SU-DHL-6 (cell line): ENCODE results near the gene DPEP1.

Experiments used
- H2AFZ ChIP-seq: fragments of 200-600 bp; sonication (generic); 2 replicates; pipeline ENCODE4 v1.6.1; 2014; ENCODE audit warnings: low read depth, mild to moderate bottlenecking, moderate library complexity, mixed read lengths, antibody characterized with exemption, low read length; ENCODE audit not compliant: severe bottlenecking
- H3F3A ChIP-seq: fragments of 200-600 bp; shearing (Covaris generic); 2 replicates; pipeline ENCODE4 v1.6.0; 2016; ENCODE audit warnings: antibody characterized with exemption, mild to moderate bottlenecking; ENCODE audit not compliant: insufficient read depth
- H3K27ac ChIP-seq: fragments of 200-600 bp; sonication (generic); 2 replicates; pipeline ENCODE4 v1.5.1; 2016; ENCODE audit warnings: low read depth, mild to moderate bottlenecking, low read length, moderate library complexity, mixed read lengths
- H3K27me3 ChIP-seq: fragments of 200-600 bp; sonication (generic), shearing (Covaris generic); 2 replicates; pipeline ENCODE4 v1.6.0; 2014; ENCODE audit warnings: mild to moderate bottlenecking, low read length
- H3K36me3 ChIP-seq: fragments of 200-600 bp; sonication (generic); 2 replicates; pipeline ENCODE4 v1.6.1; 2014; ENCODE audit warnings: mild to moderate bottlenecking, low read length, mixed read lengths
- H3K4me2 ChIP-seq: fragments of 300-600, 200-600 bp; shearing (Covaris generic), sonication (generic); 2 replicates; pipeline ENCODE4 v1.6.0; 2014; ENCODE audit warnings: low read length, low read depth, mild to moderate bottlenecking; ENCODE audit not compliant: poor library complexity, severe bottlenecking
- H3K4me3 ChIP-seq: fragments of 200-600 bp; sonication (generic); 2 replicates; pipeline ENCODE4 v1.5.1; 2014; ENCODE audit warnings: antibody characterized with exemption, low read length, mild to moderate bottlenecking, mixed read lengths; ENCODE audit not compliant: insufficient read depth, poor library complexity, severe bottlenecking
- H3K79me2 ChIP-seq: fragments of 200-600 bp; sonication (generic); 2 replicates; pipeline ENCODE4 v1.6.1; 2014; ENCODE audit warnings: mild to moderate bottlenecking, low read length, moderate library complexity; ENCODE audit not compliant: insufficient read depth
- H3K9ac ChIP-seq: fragments of 200-600 bp; sonication (generic); 2 replicates; pipeline ENCODE4 v1.7.0; 2014; ENCODE audit warnings: mild to moderate bottlenecking, low read length
- H3K9me2 ChIP-seq: fragments of 200-600 bp; sonication (generic); replicated peaks from 2 replicates; pipeline ENCODE4 v1.6.1; 2014; ENCODE audit warnings: low read length; ENCODE audit not compliant: insufficient read depth
- H3K9me3 ChIP-seq: fragments of 200-600 bp; sonication (generic); 2 replicates; pipeline ENCODE4 v1.6.1; 2014; ENCODE audit warnings: low read length, mixed read lengths; ENCODE audit not compliant: insufficient read depth
- H4K20me1 ChIP-seq: fragments of 200-600 bp; sonication (generic); 2 replicates; pipeline ENCODE4 v1.6.1; 2014; ENCODE audit warnings: low read depth, mild to moderate bottlenecking, antibody characterized with exemption, low read length, moderate library complexity, mixed read lengths
- EZH2phosphoT487 ChIP-seq: fragments of 200-600 bp; sonication (generic), shearing (Covaris generic); conservative IDR thresholded peaks from 2 replicates; pipeline ENCODE4 v1.6.1; 2018; ENCODE audit warnings: mild to moderate bottlenecking, antibody characterized with exemption, low read length, moderate library complexity, mixed read lengths
- TF ChIP-seq, protein P1 (sequence below): fragments of 200-600 bp; sonication (generic); IDR thresholded peaks from one replicate; pipeline ENCODE4 v1.5.1; 2017; ENCODE audit warnings: antibody characterized with exemption, mild to moderate bottlenecking, low read length, moderate library complexity; ENCODE audit not compliant: insufficient read depth, poor library complexity, severe bottlenecking

Gene DPEP1

DNA sequence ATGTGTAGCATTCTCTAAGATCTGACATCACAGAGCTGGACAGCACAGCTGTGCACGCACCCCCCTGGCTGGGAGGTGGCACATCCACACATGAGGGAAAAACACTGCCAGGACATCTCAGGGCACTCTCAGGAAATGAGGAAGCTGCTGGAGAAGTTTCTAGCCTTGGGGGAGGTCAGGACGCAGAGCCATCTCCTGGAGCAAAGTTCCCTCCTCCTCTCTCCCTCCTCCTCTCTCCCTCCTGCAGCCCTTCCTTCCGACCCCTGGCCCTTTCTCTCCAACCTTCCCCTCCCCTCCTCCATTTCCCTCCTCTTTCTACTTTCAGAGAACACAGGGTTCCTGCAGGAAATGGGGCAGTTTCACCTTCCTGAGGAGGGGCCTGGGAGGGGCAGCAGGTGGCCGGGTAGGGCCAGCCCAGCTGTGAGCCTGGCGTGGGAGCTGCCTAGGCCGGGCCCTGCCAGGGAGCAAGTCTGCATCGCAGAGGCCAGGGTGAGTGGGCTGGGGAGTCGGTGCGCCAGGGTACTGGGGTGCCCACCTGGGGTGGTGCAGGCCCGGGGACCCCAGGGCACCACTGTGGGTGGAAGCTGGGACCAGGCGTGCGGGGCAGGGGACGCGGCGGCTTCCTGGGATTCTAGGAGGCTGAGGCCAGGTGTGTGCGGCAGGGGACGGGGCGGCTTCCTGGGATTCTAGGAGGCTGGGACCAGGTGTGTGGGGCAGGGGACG, at the start of gene DPEP1:
Gene DPEP1 (plus strand): TSS at position 412 of the 723 bp plus-strand sequence. CDS start 16,769 bp downstream, outside the sequence.
- H4K20me1 ChIP-seq, result no peaks in the 10 kb centered on the region
- H3K9me3 ChIP-seq, result no peaks in the 10 kb centered on the region
- H3K27me3 ChIP-seq, result no peaks in the 10 kb centered on the region
- TF ChIP-seq, protein P1, sequence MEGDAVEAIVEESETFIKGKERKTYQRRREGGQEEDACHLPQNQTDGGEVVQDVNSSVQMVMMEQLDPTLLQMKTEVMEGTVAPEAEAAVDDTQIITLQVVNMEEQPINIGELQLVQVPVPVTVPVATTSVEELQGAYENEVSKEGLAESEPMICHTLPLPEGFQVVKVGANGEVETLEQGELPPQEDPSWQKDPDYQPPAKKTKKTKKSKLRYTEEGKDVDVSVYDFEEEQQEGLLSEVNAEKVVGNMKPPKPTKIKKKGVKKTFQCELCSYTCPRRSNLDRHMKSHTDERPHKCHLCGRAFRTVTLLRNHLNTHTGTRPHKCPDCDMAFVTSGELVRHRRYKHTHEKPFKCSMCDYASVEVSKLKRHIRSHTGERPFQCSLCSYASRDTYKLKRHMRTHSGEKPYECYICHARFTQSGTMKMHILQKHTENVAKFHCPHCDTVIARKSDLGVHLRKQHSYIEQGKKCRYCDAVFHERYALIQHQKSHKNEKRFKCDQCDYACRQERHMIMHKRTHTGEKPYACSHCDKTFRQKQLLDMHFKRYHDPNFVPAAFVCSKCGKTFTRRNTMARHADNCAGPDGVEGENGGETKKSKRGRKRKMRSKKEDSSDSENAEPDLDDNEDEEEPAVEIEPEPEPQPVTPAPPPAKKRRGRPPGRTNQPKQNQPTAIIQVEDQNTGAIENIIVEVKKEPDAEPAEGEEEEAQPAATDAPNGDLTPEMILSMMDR, result no peak
- no peak for TF ChIP-seq EZH2phosphoT487
- no peak within 1 kb of the TSS for H3K4me2 ChIP-seq
- no peaks in the 10 kb centered on the region for H3K36me3 ChIP-seq
- H3K4me3 ChIP-seq, result no peak within 1 kb of the TSS
- no peak within 1 kb of the TSS for H3K9ac ChIP-seq
- no peaks in the 10 kb centered on the region for H3K79me2 ChIP-seq
- H2AFZ ChIP-seq, result no peak within 1 kb of the TSS
- H3K9me2 ChIP-seq, result no peaks in the 10 kb centered on the region
- H3F3A ChIP-seq, result no peaks in the 10 kb centered on the region
- H3K27ac ChIP-seq, result no peak within 1 kb of the TSS

DNA sequence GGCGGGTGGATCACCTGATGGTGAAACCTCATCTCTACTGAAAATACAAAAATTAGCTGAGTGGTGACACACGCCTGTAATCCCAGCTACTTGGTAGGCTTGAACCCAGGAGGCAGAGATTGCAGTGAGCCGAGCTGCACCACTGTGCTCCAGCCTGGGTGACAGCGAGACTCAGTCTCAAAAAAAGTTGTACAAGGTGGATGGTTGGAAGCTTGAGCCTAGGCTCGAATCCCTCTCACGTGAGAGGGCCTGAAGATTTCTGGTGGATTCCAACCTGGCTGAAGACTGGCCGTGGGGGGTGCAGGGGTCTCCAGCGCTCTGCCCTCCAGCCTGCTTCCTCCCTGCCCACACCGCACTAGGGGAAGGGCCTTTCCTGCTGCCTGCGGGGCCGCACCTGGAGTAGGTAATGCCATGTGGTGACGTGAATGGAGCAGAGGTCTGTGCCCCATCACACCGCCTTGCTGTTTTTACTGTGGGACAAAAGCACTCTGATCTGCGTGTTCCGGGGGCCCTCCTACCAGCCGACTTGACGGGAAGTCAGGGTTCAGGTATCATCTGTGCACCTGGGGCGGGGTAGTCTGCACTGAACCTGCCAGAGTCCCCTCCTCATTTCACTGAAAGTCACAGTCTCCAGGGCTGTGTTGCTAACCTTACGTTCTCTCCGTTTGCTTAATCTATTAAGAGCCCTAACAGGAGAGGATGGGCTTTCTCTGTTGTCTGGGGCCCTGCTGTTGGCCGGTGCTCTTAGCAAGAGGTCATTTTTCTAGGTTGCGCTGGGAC, 48.8 kb upstream of the DPEP1 start:
- Histone ChIP-seq H3K27me3 (no peaks in the 10 kb centered on the region), H3K27ac (peak overlapping the region; percentile 27; the same call in 1 of the 2 replicates), H3K9me3 (no peaks in the 10 kb centered on the region), H3K4me2 (peak overlapping the region; percentile 62), H3F3A (peaks cover 67% of the 10 kb centered on the region), H3K36me3 (peaks cover 31% of the 10 kb centered on the region), H3K79me2 (peaks cover 21% of the 10 kb centered on the region), H3K9me2 (no peaks in the 10 kb centered on the region), H2AFZ (no peak overlapping the region), H3K9ac (no peak overlapping the region; the same call in 1 of the 2 replicates), H3K4me3 (no peak overlapping the region), H4K20me1 (peaks cover 19% of the 10 kb centered on the region)
- TF ChIP-seq EZH2phosphoT487, result no peak
- TF ChIP-seq, protein P1, result no peak

DNA sequence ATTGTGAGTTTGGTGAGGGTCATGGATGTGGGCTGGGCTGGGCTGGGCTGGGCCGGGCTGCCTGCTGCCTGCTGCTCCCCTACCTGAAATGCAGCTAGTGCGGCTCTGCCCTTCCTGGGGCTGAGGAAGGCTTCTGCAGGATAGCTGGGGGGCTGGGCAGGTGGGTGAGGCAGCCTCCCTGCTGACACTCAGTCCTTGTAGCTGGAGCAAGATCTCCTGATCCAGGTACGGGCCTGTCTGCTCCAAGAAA, 48.3 kb upstream of the DPEP1 start:
- Histone ChIP-seq H3K9me3 (no peaks in the 10 kb centered on the region), H3K27me3 (no peaks in the 10 kb centered on the region), H3K36me3 (peaks cover 31% of the 10 kb centered on the region), H3K4me3 (no peak overlapping the region), H3F3A (peaks cover 67% of the 10 kb centered on the region), H3K79me2 (peaks cover 21% of the 10 kb centered on the region), H3K9me2 (no peaks in the 10 kb centered on the region), H4K20me1 (peaks cover 19% of the 10 kb centered on the region), H3K4me2 (peak overlapping the region; percentile 9), H3K27ac (peak overlapping the region; percentile 27; the same call in 1 of the 2 replicates), H3K9ac (peak overlapping the region; percentile 2; the same call in 1 of the 2 replicates), H2AFZ (no peak overlapping the region)
- TF ChIP-seq, protein P1, result no peak
- no peak for TF ChIP-seq EZH2phosphoT487
